OCI-LY7 (cell line): Measurements from ENCODE around the gene FMNL2. TPM values are rescaled to one million over a fixed set of nuclear protein-coding genes. Genes with fewer than 3 reads are reported as not detected.

Experiments
- BruUV-seq: library from RNA; stranded (reverse); fragments of 400-500 nt; replicated peaks from 2 replicates; lab custom pipeline; 2021; lab: Mats Ljungman, UMichigan
- CTCF ChIA-PET: fragments of 300-600 bp; sonication (Branson Sonifier 250); formaldehyde crosslinking; loops from one replicate; lab custom pipeline; 2022; ENCODE audit warnings: antibody characterized with exemption; ENCODE audit not compliant: unreplicated experiment; lab: Charles Lee
- POLR2A ChIA-PET: fragments of 300-600 bp; sonication (Branson Sonifier 250); formaldehyde crosslinking; loops from one replicate; lab custom pipeline; 2022; ENCODE audit warnings: antibody characterized with exemption; lab: Charles Lee
- DNase-seq: peaks from one replicate; pipeline ENCODE4 v3.0.0-alpha.2; 2015; ENCODE audit warnings: low spot score
- H2AFZ ChIP-seq: fragments of 200-600 bp; sonication (generic), shearing (Covaris generic); 2 replicates; pipeline ENCODE4 v1.6.1; 2014; ENCODE audit warnings: mild to moderate bottlenecking, antibody characterized with exemption, low read length, moderate library complexity
- H3K27ac ChIP-seq: fragments of 200-600 bp; sonication (generic); 2 replicates; pipeline ENCODE4 v1.5.1; 2014; ENCODE audit warnings: mixed run types, low read depth, mild to moderate bottlenecking, moderate library complexity, low read length, inconsistent platforms; ENCODE audit not compliant: poor library complexity, severe bottlenecking
- H3K36me3 ChIP-seq: fragments of 200-600 bp; sonication (generic); 2 replicates; pipeline ENCODE4 v1.6.1; 2014; ENCODE audit warnings: mild to moderate bottlenecking, antibody characterized with exemption, low read length, moderate library complexity, mixed read lengths; ENCODE audit not compliant: insufficient read depth
- H3K4me1 ChIP-seq: fragments of 200-600 bp; sonication (generic); 2 replicates; pipeline ENCODE4 v1.5.1; 2014; ENCODE audit warnings: mild to moderate bottlenecking, low read length; ENCODE audit not compliant: insufficient read depth, poor library complexity, severe bottlenecking
- H3K4me2 ChIP-seq: fragments of 200-600 bp; sonication (generic); 2 replicates; pipeline ENCODE4 v1.6.1; 2014; ENCODE audit warnings: mild to moderate bottlenecking, low read length
- H3K4me3 ChIP-seq: fragments of 200-600 bp; sonication (generic); 2 replicates; pipeline ENCODE4 v1.5.1; 2014; ENCODE audit warnings: mild to moderate bottlenecking, low read depth, low read length; ENCODE audit not compliant: poor library complexity, severe bottlenecking
- H3K79me2 ChIP-seq: fragments of 200-600 bp; sonication (generic); 2 replicates; pipeline ENCODE4 v1.6.1; 2016; ENCODE audit warnings: low read depth, mild to moderate bottlenecking, low read length, moderate library complexity, mixed read lengths; ENCODE audit not compliant: insufficient read depth
- H3K9me2 ChIP-seq: fragments of 200-600 bp; sonication (generic); 2 replicates; pipeline ENCODE4 v1.6.1; 2016; ENCODE audit warnings: mild to moderate bottlenecking, low read length, mixed read lengths; ENCODE audit not compliant: insufficient read depth
- H3K9me3 ChIP-seq: fragments of 200-600 bp; sonication (generic); 2 replicates; pipeline ENCODE4 v1.6.1; 2014; ENCODE audit warnings: mild to moderate bottlenecking, mixed run types, low read length, mixed read lengths
- H4K20me1 ChIP-seq: fragments of 200-600 bp; sonication (generic); 2 replicates; pipeline ENCODE4 v1.6.1; 2014; ENCODE audit warnings: mild to moderate bottlenecking, antibody characterized with exemption, low read length, moderate library complexity, mixed read lengths; ENCODE audit not compliant: insufficient read depth
- CTCF ChIP-seq: fragments of 200-600 bp; sonication (generic); conservative IDR thresholded peaks from 2 replicates; pipeline ENCODE4 v1.5.1; 2014; ENCODE audit warnings: mild to moderate bottlenecking, antibody characterized with exemption, low read length, moderate library complexity, mixed read lengths
- EZH2phosphoT487 ChIP-seq: fragments of 200-600 bp; sonication (generic); IDR thresholded peaks from 2 replicates; pipeline ENCODE4 v1.6.1; 2018; ENCODE audit warnings: low read depth, borderline replicate concordance, mild to moderate bottlenecking, mixed run types, antibody characterized with exemption, low read length, moderate library complexity, mixed read lengths
- intact Hi-C: fragments of 100-400 bp; cut with micrococcal nuclease; formaldehyde crosslinking; loops from one replicate; pipeline ENCODE4 v1.10.0; 2022; ENCODE audit not compliant: unreplicated experiment
- total RNA-seq, 2 experiments: library from RNA; depleted of rRNA in 1 of 2; stranded (reverse); fragments of >200 nt in 1 of 2; shearing (Covaris generic) in 1 of 2; gene quantifications; 2 replicates each; pipeline ENCODE4 v1.2.3, GENCODE V29; 2014 to 2022

The FMNL2 gene
- total RNA-seq, 2 experiments from 2014 or later = 0.03 to 0.21 TPM

GRCh38 chr2:152644189-152644873, 309.4 kb downstream of the FMNL2 start:
- H4K20me1 ChIP-seq = no peaks in the 10 kb centered on the region
- ChIA-PET POLR2A (no interaction called here), CTCF (no interaction called here)
- no peaks in the 10 kb centered on the region for H3K9me2 ChIP-seq
- no peak for DNase-seq
- peaks cover 11% of the 10 kb centered on the region; the same call in 1 of the 2 replicates for H3K36me3 ChIP-seq
- no peaks in the 10 kb centered on the region for H3K9me3 ChIP-seq
- H3K4me1 ChIP-seq = no peaks in the 10 kb centered on the region
- intact Hi-C loops = no loop called here
- no TSS peak for BruUV-seq
- no peaks in the 10 kb centered on the region for H3K79me2 ChIP-seq
- no peak for TF ChIP-seq CTCF
- no peak for TF ChIP-seq EZH2phosphoT487
- H2AFZ ChIP-seq = no peak overlapping the region
- no peak overlapping the region for H3K27ac ChIP-seq
- H3K4me3 ChIP-seq = no peak overlapping the region
- no peak overlapping the region for H3K4me2 ChIP-seq

- H4K20me1 ChIP-seq = no peaks in the 10 kb centered on the region
- intact Hi-C loops = no loop called here
- H3K4me3 ChIP-seq = no peak overlapping the region
- H3K9me2 ChIP-seq = no peaks in the 10 kb centered on the region
- POLR2A ChIA-PET = interaction anchor here (0.6 to 1.5 kb wide), 4 partner anchors 17 to 1142 kb away, joined by 3 to 5 read pairs (median 3); no protein-coding TSS in a partner anchor
- CTCF ChIA-PET = no interaction called here
- no peak overlapping the region for H3K4me2 ChIP-seq
- H2AFZ ChIP-seq = no peak overlapping the region
- peaks cover 27% of the 10 kb centered on the region for H3K36me3 ChIP-seq
- no peaks in the 10 kb centered on the region for H3K9me3 ChIP-seq
- no peaks in the 10 kb centered on the region for H3K79me2 ChIP-seq
- no peak for TF ChIP-seq CTCF
- TF ChIP-seq EZH2phosphoT487 = no peak
- no peak for DNase-seq
- H3K4me1 ChIP-seq = no peaks in the 10 kb centered on the region
- no TSS peak for BruUV-seq
- H3K27ac ChIP-seq = no peak overlapping the region
These were observed 311.3 kb downstream of the FMNL2 start for GRCh38 chr2:152646264-152646663.

- Histone ChIP-seq H3K4me1 (no peaks in the 10 kb centered on the region), H3K9me2 (no peaks in the 10 kb centered on the region), H3K79me2 (no peaks in the 10 kb centered on the region), H3K9me3 (no peaks in the 10 kb centered on the region), H2AFZ (no peak overlapping the region), H3K27ac (no peak overlapping the region), H4K20me1 (no peaks in the 10 kb centered on the region), H3K4me2 (no peak overlapping the region), H3K36me3 (peaks cover 30% of the 10 kb centered on the region), H3K4me3 (no peak overlapping the region)
- DNase-seq = no peak
- ChIA-PET CTCF (no interaction called here), POLR2A (interaction anchor here (0.6 to 1.5 kb wide), 3 partner anchors 16 to 470 kb away, joined by 3 to 5 read pairs (median 3); no protein-coding TSS in a partner anchor)
- intact Hi-C loops = no loop called here
- TF ChIP-seq CTCF (no peak), EZH2phosphoT487 (no peak)
- BruUV-seq = no TSS peak
These were observed 311.8 kb downstream of the FMNL2 start for GRCh38 chr2:152646775-152647174.
